Ectodermal cell (in vitro differentiated cells): ENCODE data around the gene JMJD8.
A peak's percentile ranks its signal among the peaks of the same experiment; 100 is the strongest.

Experiments
- H3K27ac ChIP-seq: 2 replicates; pipeline ENCODE4 v1.7.0; 2013; ENCODE audit warnings: mild to moderate bottlenecking, low read depth, low read length; ENCODE audit not compliant: insufficient read depth, poor library complexity, severe bottlenecking
- H3K27me3 ChIP-seq: 2 replicates; pipeline ENCODE4 v1.7.0; 2013; ENCODE audit warnings: mild to moderate bottlenecking, low read length; ENCODE audit not compliant: insufficient read depth, control insufficient read depth, poor library complexity, severe bottlenecking
- H3K36me3 ChIP-seq: one replicate; pipeline ENCODE4 v1.7.0; 2013; ENCODE audit warnings: low read length; ENCODE audit not compliant: control insufficient read depth, insufficient read depth
- H3K4me1 ChIP-seq: one replicate; pipeline ENCODE4 v1.7.0; 2013; ENCODE audit warnings: low read length; ENCODE audit not compliant: control insufficient read depth, insufficient read depth
- H3K4me3 ChIP-seq: 2 replicates; pipeline ENCODE4 v1.7.0; 2013; ENCODE audit warnings: low read depth, low read length, control low read depth; ENCODE audit not compliant: insufficient read depth
- H3K9me3 ChIP-seq: 2 replicates; pipeline ENCODE4 v1.7.0; 2013; ENCODE audit warnings: mild to moderate bottlenecking, low read length, moderate library complexity; ENCODE audit not compliant: control insufficient read depth
- WGBS, 2 experiments: methylation state at CpG; one replicate each; pipeline ENCODE4 v1.1.7; 2013; ENCODE audit warnings: missing lambda C conversion rate in 2 of 2; 5-methylcytosine and 5-hydroxymethylcytosine counted together

The JMJD8 gene

DNA sequence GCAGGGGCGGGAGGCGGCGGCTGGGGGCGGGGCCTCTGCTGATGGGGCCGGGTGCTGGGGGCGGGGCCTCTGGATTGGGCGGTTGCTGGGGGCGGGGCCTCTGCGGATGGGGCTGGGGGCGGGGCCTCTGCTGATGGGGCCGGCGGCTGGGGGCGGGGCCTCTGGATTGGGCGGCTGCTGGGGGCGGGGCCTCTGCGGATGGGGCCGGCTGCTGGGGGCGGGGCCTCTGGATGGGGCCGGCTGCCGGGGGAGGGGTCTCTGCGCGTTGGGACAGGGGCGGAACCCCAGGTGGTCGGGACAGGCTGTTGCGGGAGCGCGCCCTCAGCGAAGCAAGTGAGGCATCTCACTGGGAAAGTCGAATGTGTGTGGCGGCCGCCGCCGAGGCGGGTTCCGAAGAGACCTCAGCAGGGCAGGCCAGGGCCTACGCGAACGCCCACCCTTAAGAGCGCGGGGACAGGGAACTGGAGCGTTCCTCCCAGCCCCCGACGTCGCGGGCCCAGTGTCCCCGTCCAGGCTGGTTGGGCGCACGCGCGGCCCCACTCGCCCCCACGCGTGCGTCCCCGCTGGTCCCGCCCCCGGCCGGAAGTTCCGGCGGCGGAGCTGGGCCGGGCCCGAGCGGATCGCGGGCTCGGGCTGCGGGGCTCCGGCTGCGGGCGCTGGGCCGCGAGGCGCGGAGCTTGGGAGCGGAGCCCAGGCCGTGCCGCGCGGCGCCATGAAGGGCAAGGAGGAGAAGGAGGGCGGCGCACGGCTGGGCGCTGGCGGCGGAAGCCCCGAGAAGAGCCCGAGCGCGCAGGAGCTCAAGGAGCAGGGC lies 4.1 kb downstream of the JMJD8 start, which contains the start of gene STUB1:
STUB1 (plus strand) TSS at position 597 of the 811 bp plus-strand sequence; CDS start at position 713, 116 bp downstream.
- Histone ChIP-seq H3K36me3 (peaks cover 15% of the 10 kb centered on the region), H3K9me3 (no peaks in the 10 kb centered on the region), H3K27me3 (peaks cover 12% of the 10 kb centered on the region), H3K4me1 (peaks cover 14% of the 10 kb centered on the region), H3K27ac (peak within 1 kb of the TSS; percentile 60), H3K4me3 (peak within 1 kb of the TSS; percentile 77)
- 0% methylated on average over 87 to 91 of the region's 91 CpGs for WGBS, 2 experiments

DNA sequence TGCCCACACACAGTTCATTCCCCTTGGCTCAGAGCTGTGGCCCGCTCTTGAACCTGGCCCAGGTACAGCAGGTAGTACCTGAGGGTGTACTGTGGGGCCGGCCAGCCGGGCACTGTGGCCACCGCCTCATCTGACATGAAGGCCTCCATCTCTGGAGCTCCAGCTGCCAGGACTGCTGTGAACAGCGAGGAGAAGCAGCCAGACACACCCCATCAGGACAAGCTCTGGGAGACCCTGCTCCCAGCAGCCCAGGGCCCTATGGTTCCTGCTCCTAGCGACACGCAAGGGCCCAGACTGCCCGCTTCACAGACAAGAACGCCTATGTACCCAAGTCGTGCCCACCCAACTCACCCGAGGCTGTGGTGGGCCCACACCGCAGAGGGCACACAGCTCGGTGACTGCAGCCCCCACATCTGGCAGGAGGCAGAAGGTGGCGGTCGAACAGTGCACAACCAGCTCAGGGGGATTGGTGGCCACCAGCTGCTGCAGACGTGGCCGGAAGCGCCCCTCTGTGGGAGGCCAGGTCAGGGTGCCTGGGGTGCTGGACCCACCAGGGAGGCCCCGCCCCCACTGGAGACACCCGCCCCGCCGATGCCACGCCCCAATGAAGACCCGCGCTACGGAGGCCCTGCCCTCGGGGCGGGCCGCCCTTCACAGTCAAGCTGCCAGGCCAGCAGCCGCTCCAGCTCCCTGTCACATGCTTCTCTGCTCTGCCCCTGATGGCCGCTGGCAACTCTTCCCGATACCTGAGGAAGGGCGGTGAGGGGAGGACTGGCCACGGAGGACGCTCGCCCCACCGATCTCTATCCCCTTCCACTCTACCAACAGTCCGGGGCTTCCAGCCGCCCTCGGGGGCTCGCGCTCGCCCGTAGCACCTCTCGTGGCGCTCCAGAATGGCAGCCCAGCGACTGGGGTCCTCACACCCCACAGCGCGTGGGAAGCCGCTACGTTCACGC lies 5.0 kb downstream of the JMJD8 start:
- 32 to 34% methylated on average over 50 to 52 of the region's 52 CpGs for WGBS, 2 experiments
- H3K9me3 ChIP-seq: no peaks in the 10 kb centered on the region
- peaks cover 15% of the 10 kb centered on the region for H3K36me3 ChIP-seq
- H3K4me1 ChIP-seq: peaks cover 21% of the 10 kb centered on the region
- peak overlapping the region; percentile 42 for H3K4me3 ChIP-seq
- peaks cover 12% of the 10 kb centered on the region for H3K27me3 ChIP-seq
- no peak overlapping the region for H3K27ac ChIP-seq

DNA sequence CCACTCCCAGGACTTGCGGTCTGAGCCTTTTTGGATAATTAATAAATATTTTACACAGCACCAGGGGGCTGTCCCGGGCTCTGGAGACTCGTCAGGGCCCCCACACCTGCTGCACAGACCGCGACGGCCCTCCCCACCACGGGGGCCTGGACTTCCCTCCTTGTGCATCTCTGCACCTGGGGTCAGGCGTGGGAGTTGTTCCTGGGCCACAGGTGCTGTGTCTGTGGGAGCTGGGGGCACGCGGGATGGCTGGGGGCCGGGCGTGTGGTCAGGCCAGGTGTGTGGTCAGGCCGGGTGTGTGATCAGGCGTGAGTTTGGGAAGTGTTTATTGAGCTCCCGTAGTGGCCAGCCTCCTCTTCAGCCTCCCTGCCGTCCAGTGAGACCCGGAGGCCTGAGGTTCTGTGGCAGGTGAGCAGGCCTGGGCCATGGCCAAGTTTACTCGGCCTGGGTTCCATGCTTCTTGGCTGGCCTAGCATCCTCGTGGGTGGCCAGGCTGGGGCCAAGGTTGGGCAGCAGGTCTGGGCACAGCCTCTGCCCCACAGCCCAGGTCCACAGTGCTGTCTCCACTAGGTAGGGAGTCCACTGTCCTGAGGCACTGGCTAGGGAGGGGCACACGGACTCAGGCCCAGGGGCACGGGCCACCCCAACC lies 5.8 kb downstream of the JMJD8 start:
- no peak overlapping the region for H3K27ac ChIP-seq
- H3K36me3 ChIP-seq: peaks cover 15% of the 10 kb centered on the region
- peaks cover 12% of the 10 kb centered on the region for H3K27me3 ChIP-seq
- no peaks in the 10 kb centered on the region for H3K9me3 ChIP-seq
- peaks cover 20% of the 10 kb centered on the region for H3K4me1 ChIP-seq
- no peak overlapping the region for H3K4me3 ChIP-seq
- 94 to 95% methylated on average over 21 of the region's 21 CpGs for WGBS, 2 experiments

DNA sequence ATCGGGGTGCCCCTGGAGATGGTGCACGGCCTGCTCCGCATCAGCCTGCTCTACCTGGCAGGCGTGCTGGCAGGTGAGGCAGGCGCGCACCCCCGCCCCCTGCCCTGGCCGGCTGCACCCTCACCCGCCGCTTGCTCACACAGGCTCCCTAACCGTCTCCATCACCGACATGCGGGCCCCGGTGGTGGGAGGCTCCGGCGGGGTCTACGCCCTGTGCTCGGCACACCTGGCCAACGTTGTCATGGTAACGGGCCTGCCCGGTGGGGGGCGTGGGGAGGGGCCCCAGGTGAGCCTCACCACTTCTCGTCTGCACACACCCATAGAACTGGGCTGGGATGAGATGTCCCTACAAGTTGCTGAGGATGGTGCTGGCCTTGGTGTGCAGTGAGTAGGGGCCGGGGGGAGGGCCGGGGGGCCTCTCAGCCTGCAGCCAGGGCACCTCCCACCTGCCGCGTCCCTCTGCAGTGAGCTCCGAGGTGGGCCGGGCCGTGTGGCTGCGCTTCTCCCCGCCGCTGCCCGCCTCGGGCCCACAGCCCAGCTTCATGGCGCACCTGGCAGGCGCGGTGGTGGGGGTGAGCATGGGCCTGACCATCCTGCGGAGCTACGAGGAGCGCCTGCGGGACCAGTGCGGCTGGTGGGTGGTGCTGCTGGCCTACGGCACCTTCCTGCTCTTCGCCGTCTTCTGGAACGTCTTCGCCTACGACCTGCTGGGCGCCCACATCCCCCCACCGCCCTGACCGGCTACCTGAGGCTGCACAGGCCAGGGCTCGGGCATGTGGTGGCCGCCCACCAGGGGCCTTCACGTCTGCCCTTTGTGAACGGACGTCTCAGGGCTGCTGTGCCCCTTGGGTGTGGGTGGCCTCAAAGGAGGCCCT lies 6.6 kb downstream of the JMJD8 start:
- H3K9me3 ChIP-seq: no peaks in the 10 kb centered on the region
- H3K27ac ChIP-seq: no peak overlapping the region
- WGBS, 2 experiments: 91 to 92% methylated on average over 57 of the region's 57 CpGs
- peaks cover 16% of the 10 kb centered on the region for H3K36me3 ChIP-seq
- H3K27me3 ChIP-seq: peaks cover 12% of the 10 kb centered on the region
- peaks cover 14% of the 10 kb centered on the region for H3K4me1 ChIP-seq
- H3K4me3 ChIP-seq: no peak overlapping the region

DNA sequence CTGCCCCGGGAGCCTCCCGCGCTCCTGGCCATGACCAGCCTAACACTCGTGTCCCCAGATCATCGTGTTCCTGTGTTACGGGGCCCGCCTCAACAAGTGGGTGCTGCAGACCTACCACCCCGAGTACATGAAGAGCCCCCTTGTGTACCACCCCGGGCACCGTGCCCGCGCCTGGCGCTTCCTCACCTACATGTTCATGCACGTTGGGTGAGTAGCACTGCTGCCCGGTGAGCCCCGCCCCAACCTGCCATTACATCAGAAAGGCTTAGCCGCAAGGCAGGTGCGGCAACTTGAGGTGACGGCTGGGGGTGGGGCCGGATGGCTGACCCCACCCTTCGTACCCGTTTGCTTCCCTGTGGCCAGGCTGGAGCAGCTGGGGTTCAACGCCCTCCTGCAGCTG lies 7.2 kb downstream of the JMJD8 start:
- H3K27me3 ChIP-seq: peaks cover 12% of the 10 kb centered on the region
- no peak overlapping the region for H3K27ac ChIP-seq
- H3K4me3 ChIP-seq: no peak overlapping the region
- no peaks in the 10 kb centered on the region for H3K9me3 ChIP-seq
- WGBS, 2 experiments: 93 to 94% methylated on average over 23 of the region's 23 CpGs
- peaks cover 15% of the 10 kb centered on the region for H3K36me3 ChIP-seq
- H3K4me1 ChIP-seq: peaks cover 14% of the 10 kb centered on the region

DNA sequence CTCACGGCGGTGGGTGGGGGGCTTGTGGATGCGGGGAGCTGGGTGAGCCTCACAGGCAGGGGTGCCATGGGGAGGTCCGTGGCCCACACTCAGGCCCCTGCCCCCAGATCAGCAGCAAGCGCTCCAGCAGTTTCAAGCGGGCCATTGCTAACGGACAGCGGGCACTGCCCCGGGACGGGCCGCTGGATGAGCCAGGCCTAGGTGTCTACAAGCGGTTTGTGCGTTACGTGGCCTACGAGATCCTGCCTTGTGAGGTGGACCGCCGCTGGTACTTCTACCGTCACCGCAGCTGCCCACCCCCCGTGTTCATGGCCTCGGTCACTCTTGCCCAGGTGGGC lies 7.6 kb downstream of the JMJD8 start:
- Histone ChIP-seq H3K27me3 (peaks cover 12% of the 10 kb centered on the region), H3K4me1 (peaks cover 14% of the 10 kb centered on the region), H3K4me3 (no peak overlapping the region), H3K27ac (no peak overlapping the region), H3K9me3 (no peaks in the 10 kb centered on the region), H3K36me3 (peaks cover 15% of the 10 kb centered on the region)
- WGBS, 2 experiments: 95 to 96% methylated on average over 21 of the region's 21 CpGs

DNA sequence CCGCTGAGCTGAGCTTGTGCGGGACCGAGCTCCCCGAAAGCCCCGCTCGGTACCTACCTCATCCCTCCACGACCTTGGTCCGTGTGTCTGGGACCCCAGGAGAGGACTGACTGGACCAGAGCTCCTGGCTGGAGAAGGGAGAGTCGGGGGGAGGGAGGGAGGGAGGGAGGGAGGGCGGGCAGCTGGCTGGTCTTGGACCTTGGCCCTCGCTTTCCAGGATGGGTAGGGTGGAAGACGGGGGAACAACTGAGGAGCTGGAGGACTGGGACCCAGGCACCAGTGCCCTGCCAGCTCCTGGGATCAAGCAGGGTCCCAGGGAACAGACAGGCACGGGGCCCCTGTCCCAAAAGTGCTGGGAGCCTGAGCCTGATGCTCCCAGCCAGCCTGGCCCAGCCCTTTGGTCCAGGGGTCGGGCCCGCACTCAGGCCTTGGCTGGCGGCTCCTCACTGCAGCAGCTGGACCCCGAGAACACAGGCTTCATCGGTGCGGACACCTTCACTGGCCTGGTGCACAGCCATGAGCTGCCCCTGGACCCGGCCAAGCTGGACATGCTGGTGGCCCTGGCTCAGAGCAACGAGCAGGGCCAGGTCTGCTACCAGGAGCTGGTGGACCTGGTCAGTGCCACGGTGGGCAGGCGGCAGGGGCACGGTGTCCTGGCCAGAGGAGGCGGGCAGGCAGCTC lies 8.1 kb downstream of the JMJD8 start:
- Histone ChIP-seq H3K4me1 (peaks cover 9% of the 10 kb centered on the region), H3K27ac (no peak overlapping the region), H3K9me3 (no peaks in the 10 kb centered on the region), H3K4me3 (peak overlapping the region; percentile 26), H3K27me3 (peaks cover 12% of the 10 kb centered on the region), H3K36me3 (peaks cover 18% of the 10 kb centered on the region)
- 64 to 67% methylated on average over 24 to 25 of the region's 25 CpGs for WGBS, 2 experiments

DNA sequence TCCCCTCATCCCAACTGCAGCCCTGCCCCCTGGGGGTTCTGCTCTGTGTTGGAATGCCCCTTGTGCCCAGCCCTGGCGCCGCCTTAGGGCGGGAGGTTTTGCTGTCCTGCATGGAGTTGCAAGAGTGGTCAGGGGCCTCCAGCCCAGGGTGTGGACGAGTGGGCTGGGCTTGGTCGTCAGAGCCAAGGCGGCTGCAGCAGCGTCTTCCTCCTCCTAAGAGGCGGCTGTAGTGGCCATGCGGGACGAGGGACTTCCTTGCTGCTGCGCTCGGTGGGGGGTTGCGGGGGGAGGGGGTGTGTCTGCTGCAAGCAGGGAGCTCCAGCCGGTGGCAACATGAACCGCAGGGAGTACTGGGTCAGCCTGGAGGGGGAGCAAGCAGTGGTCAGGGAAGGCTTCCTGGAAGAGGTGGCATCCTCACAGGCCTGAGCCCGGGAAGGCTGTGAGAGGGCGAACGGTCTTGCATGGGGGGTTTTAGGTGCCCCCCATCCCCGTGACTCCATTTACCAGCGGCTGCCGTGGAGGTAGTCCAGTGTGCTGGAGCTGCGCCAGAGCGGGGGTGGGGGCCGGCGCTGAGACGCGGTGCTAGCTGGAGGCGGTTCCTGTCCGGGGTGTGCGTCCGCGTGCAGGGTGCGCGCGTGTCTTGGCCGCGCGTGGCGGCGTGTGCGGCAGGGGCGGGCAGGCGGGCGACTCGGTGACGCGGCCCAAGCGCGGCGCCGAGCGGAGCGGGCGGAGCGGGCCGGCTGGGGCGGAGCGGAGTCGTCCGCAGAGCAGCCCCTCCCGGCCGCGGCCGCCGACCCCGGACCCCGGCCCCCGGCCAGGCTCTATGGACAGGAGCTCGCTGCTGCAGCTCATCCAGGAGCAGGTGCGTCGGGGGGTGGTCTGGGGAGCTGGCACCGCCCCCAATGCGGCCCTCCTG lies 8.9 kb downstream of the JMJD8 start, which contains the start of gene RHBDL1:
RHBDL1 (plus strand) TSS at position 704 of the 916 bp plus-strand sequence; CDS start at position 824, 120 bp downstream.
- no peak within 1 kb of the TSS for H3K27ac ChIP-seq
- peak within 1 kb of the TSS; percentile 26 for H3K4me3 ChIP-seq
- WGBS, 2 experiments: 5% methylated on average over 73 of the region's 73 CpGs
- H3K4me1 ChIP-seq: peaks cover 8% of the 10 kb centered on the region
- peaks cover 26% of the 10 kb centered on the region for H3K36me3 ChIP-seq
- no peaks in the 10 kb centered on the region for H3K9me3 ChIP-seq
- H3K27me3 ChIP-seq: peaks cover 12% of the 10 kb centered on the region
